AG04449 (cell line): ENCODE results near the gene PRKCZ.
"Not testable (repeated sequence)": the region's sequence is repeated elsewhere in the genome, so short reads cannot be mapped to it uniquely, and the experiment has no call there.

ENCODE experiments used
- CTCF ChIA-PET: fragments of 350-600 bp; formaldehyde crosslinking; extraction: SDS; loops from one replicate; lab custom pipeline; 2021; ENCODE audit warnings: antibody characterized with exemption; lab: Yijun Ruan, JAX
- POLR2A ChIA-PET: fragments of 400-600, 350-600 bp; formaldehyde crosslinking; extraction: SDS; loops from one replicate; lab custom pipeline; 2020; ENCODE audit warnings: antibody characterized with exemption, inconsistent platforms; lab: Yijun Ruan, JAX
- DNase-seq: peaks from one replicate; pipeline ENCODE4 v3.0.0-alpha.2; 2010; ENCODE audit warnings: low read depth, low spot score
- H3K4me3 ChIP-seq: 2 replicates; pipeline ENCODE4 v1.5.1; 2011; ENCODE audit warnings: low read depth, mild to moderate bottlenecking, control low read depth, low read length
- TF ChIP-seq, protein P1 (sequence below): IDR thresholded peaks from one replicate; pipeline ENCODE4 v1.5.1; 2011; ENCODE audit warnings: mild to moderate bottlenecking, moderate library complexity, low read length, control low read depth, inconsistent platforms; ENCODE audit not compliant: insufficient read depth; ENCODE audit errors: missing control alignments

The PRKCZ gene

GRCh38 chr1:2115008-2115641 lies 64.9 kb downstream of the PRKCZ start:
- TF ChIP-seq, protein P1, sequence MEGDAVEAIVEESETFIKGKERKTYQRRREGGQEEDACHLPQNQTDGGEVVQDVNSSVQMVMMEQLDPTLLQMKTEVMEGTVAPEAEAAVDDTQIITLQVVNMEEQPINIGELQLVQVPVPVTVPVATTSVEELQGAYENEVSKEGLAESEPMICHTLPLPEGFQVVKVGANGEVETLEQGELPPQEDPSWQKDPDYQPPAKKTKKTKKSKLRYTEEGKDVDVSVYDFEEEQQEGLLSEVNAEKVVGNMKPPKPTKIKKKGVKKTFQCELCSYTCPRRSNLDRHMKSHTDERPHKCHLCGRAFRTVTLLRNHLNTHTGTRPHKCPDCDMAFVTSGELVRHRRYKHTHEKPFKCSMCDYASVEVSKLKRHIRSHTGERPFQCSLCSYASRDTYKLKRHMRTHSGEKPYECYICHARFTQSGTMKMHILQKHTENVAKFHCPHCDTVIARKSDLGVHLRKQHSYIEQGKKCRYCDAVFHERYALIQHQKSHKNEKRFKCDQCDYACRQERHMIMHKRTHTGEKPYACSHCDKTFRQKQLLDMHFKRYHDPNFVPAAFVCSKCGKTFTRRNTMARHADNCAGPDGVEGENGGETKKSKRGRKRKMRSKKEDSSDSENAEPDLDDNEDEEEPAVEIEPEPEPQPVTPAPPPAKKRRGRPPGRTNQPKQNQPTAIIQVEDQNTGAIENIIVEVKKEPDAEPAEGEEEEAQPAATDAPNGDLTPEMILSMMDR = no peak
- ChIA-PET POLR2A (interaction anchor here (1.5 kb wide), 1 partner anchor 18 kb away, joined by 4 read pairs; no protein-coding TSS in a partner anchor), CTCF (interaction anchor here (1.0 to 2.3 kb wide), 6 partner anchors 11 to 267 kb away, joined by 3 to 14 read pairs (median 4); no protein-coding TSS in a partner anchor)
- DNase-seq = no peak
- no peak overlapping the region for H3K4me3 ChIP-seq

- CTCF ChIA-PET = interaction anchor here (1.2 to 2.3 kb wide), 6 partner anchors 12 to 266 kb away, joined by 3 to 14 read pairs (median 4); no protein-coding TSS in a partner anchor
- DNase-seq = no peak
- no peak overlapping the region for H3K4me3 ChIP-seq
- TF ChIP-seq, protein P1 = no peak
- POLR2A ChIA-PET = interaction anchor here (1.5 kb wide), 1 partner anchor 18 kb away, joined by 4 read pairs; no protein-coding TSS in a partner anchor
Observed at GRCh38 chr1:2115702-2116341, 65.6 kb downstream of the PRKCZ start.

- TF ChIP-seq, protein P1 = no peak
- H3K4me3 ChIP-seq = no peak overlapping the region
- POLR2A ChIA-PET = no interaction called here
- no peak for DNase-seq
- CTCF ChIA-PET = interaction anchor here (0.9 to 1.1 kb wide), 2 partner anchors 8 to 55 kb away, joined by 3 to 4 read pairs; no protein-coding TSS in a partner anchor
Observed at GRCh38 chr1:2119886-2120285, 69.7 kb downstream of the PRKCZ start.

DNA sequence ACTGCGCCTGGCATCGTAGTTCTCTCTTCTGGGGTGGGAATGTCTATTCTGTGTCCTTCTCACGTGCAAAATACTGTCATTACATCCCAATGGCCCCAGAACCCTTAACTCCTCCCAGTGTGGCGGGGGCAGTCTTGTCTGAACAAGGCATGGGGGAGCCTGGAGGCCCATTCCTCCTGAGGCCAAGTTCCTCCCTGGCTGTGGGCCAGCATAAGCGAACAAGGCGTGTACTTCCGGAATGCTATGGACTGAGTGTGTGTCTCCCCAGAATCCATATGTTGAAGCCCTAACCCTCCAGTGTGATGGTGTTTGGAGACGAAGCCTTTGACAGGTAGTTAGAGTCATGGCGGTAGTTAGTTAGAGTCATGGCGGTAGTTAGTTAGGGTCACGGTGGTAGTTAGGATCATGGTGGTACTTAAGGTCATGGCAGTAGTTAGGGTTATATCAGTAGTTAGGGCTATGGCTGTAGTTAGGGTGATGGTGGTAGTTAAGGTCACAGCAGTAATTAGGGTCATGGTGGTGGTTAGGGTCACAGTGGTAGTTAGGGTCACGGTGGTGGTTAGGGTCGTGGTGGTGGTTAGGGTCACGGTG lies 71.0 kb downstream of the PRKCZ start:
- DNase-seq = no peak
- no peak overlapping the region for H3K4me3 ChIP-seq
- ChIA-PET CTCF (no interaction called here), POLR2A (no interaction called here)
- TF ChIP-seq, protein P1 = no peak

GRCh38 chr1:2121794-2122193 lies 71.6 kb downstream of the PRKCZ start:
- DNase-seq, H3K4me3 ChIP-seq, CTCF ChIA-PET, POLR2A ChIA-PET: not testable (repeated sequence)

DNA sequence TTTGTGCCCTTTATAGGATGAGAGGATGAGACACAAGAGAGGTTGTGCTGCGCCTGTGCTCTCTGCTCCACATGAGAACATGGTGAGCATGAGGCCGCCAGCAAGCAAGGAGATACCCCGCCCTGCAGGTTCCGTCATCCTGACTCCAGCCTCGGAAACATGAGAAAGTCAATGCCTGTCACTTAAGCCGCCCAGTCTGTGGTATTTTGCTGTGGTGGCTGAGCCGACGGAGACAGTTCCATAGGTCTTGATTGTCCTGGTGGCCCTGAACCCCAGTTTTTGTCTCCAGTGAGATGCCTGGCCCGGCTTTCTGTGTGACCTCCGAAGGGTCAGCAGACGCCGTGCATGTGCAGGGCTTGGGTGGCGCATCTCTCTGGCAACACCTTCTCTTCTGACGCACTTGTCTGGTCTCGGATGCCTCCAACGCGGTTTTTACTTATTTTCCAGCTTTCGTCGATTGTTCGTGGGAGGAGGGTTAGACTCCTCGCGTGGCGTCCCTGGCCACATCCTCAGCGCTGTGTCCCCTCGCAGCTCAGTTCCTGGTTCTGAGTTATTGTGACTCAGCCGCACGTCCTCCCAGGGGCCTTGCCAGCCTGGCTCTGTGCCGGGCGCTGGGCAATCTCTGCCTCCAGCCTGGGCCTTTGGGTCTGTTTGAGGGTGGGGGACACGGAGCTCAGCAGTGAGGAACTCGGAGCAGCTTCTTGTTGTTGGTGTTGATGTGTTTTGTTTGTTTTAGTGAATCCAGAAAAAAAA lies 74.4 kb downstream of the PRKCZ start:
- no peak overlapping the region for H3K4me3 ChIP-seq
- no peak for DNase-seq
- ChIA-PET POLR2A (no interaction called here), CTCF (interaction anchor here (2.1 kb wide), 1 partner anchor 15 kb away, joined by 7 read pairs; no protein-coding TSS in a partner anchor)
- TF ChIP-seq, protein P1 = no peak
